HepG2 (cell line): ENCODE measurements around the gene ETV2. TPM values are rescaled to one million over a fixed set of nuclear protein-coding genes. Genes with fewer than 3 reads are reported as not detected.

Experiments used
- AFF4 ChIP-seq: sonication (generic); formaldehyde crosslinking; IDR thresholded peaks from 2 replicates; pipeline ENCODE4 v1.4.0; 2020; ENCODE audit warnings: missing genetic modification reagents
- CSRNP2 ChIP-seq: sonication (generic); formaldehyde crosslinking; conservative IDR thresholded peaks from 2 replicates; pipeline ENCODE4 v1.8.0; 2022; ENCODE audit warnings: low read depth, missing genetic modification reagents
- ELF4 ChIP-seq: sonication (generic); formaldehyde crosslinking; IDR thresholded peaks from 2 replicates; pipeline ENCODE4 v1.5.0; 2020; ENCODE audit warnings: missing genetic modification reagents, mild to moderate bottlenecking, moderate library complexity, borderline replicate concordance
- IRX3 ChIP-seq: sonication (generic); formaldehyde crosslinking; IDR thresholded peaks from 2 replicates; pipeline ENCODE4 v1.8.1; 2023; ENCODE audit warnings: mild to moderate bottlenecking, low read depth, missing genetic modification reagents, borderline replicate concordance
- MED1 ChIP-seq: sonication (generic); formaldehyde crosslinking; IDR thresholded peaks from 2 replicates; pipeline ENCODE4 v1.4.0; 2020; ENCODE audit warnings: missing genetic modification reagents
- MIER2 ChIP-seq: IDR thresholded peaks from 2 replicates; pipeline ENCODE4 v1.6.1; 2016; ENCODE audit warnings: missing biosample characterization, missing genetic modification reagents
- NCOA1 ChIP-seq: sonication (generic); formaldehyde crosslinking; IDR thresholded peaks from 2 replicates; pipeline ENCODE4 v1.9.0; 2021; ENCODE audit warnings: missing genetic modification reagents
- PLRG1 ChIP-seq: fragments of 450-650 bp; conservative IDR thresholded peaks from 2 replicates; pipeline ENCODE4 v1.6.1; 2016
- RAD51 ChIP-seq: fragments of 450-650 bp; IDR thresholded peaks from 2 replicates; pipeline ENCODE4 v1.6.1; 2016; ENCODE audit warnings: borderline replicate concordance
- RFXAP ChIP-seq: sonication (generic); formaldehyde crosslinking; IDR thresholded peaks from 2 replicates; pipeline ENCODE4 v1.4.0; 2020; ENCODE audit warnings: missing genetic modification reagents, borderline replicate concordance
- SMAD9 ChIP-seq: sonication (generic); formaldehyde crosslinking; IDR thresholded peaks from 2 replicates; pipeline ENCODE4 v1.5.1; 2020; ENCODE audit warnings: mild to moderate bottlenecking, missing genetic modification reagents
- SRY ChIP-seq: sonication (generic); formaldehyde crosslinking; IDR thresholded peaks from 2 replicates; pipeline ENCODE4 v1.8.0; 2022; ENCODE audit warnings: mild to moderate bottlenecking, missing genetic modification reagents
- TCF7L2 ChIP-seq: IDR thresholded peaks from 2 replicates; pipeline ENCODE4 v1.6.1; 2011; ENCODE audit warnings: mild to moderate bottlenecking, low read depth, low read length, moderate library complexity
- ZBED4 ChIP-seq: sonication (generic); formaldehyde crosslinking; IDR thresholded peaks from 2 replicates; pipeline ENCODE4 v1.4.0; 2020; ENCODE audit warnings: missing genetic modification reagents, borderline replicate concordance
- ZC3H13 ChIP-seq: sonication (generic); formaldehyde crosslinking; IDR thresholded peaks from 2 replicates; pipeline ENCODE4 v1.8.1; 2023; ENCODE audit warnings: mild to moderate bottlenecking, missing genetic modification reagents, moderate library complexity
- ZNF773 ChIP-seq: sonication (generic); formaldehyde crosslinking; IDR thresholded peaks from 2 replicates; pipeline ENCODE4 v1.4.0; 2020; ENCODE audit warnings: missing genetic modification reagents, borderline replicate concordance
- ZNF775 ChIP-seq: sonication (generic); formaldehyde crosslinking; IDR thresholded peaks from 2 replicates; pipeline ENCODE4 v1.4.0; 2020; ENCODE audit warnings: missing genetic modification reagents, mild to moderate bottlenecking, moderate library complexity, borderline replicate concordance
- ZSCAN22 ChIP-seq: sonication (generic); formaldehyde crosslinking; IDR thresholded peaks from 2 replicates; pipeline ENCODE4 v1.4.0; 2020; ENCODE audit warnings: mild to moderate bottlenecking, missing genetic modification reagents
- polyA plus RNA-seq, 8 experiments: library from polyadenylated mRNA; depleted of rRNA in 3 of 8; stranded (reverse) in 7 of 8; unstranded in 1 of 8; fragments of >200 nt; fragmentation: Illumina TruSeq in 4 of 8; extraction: Trizol in 4 of 8; gene quantifications; 2 replicates each; pipeline versions ENCODE4 v1.2.1 to v1.2.3, GENCODE V29; 2011 to 2016; ENCODE audit warnings: low read depth in 4 of 8, missing spikeins in 1 of 8, mixed read lengths in 1 of 8; ENCODE audit not compliant: insufficient read depth in 1 of 8
- total RNA-seq, 5 experiments: library from RNA; depleted of rRNA; stranded (reverse); fragments of >200 nt; fragmentation: Illumina TruSeq; extraction: Trizol; gene quantifications; 2 replicates each; pipeline ENCODE4 v1.2.3, GENCODE V29; 2016; ENCODE audit warnings: low read depth in 1 of 5
- TF ChIP-seq, protein P1 (sequence below): sonication (generic); formaldehyde crosslinking; IDR thresholded peaks from 2 replicates; pipeline ENCODE4 v1.5.0; 2020; ENCODE audit warnings: mild to moderate bottlenecking, missing genetic modification reagents

ETV2 gene
- total and polyA plus RNA-seq, 2 of the 13 experiments (the other 11 are each of a cell fraction or from before 2014, with no cell fraction given) = 0.07 to 0.20 TPM

DNA sequence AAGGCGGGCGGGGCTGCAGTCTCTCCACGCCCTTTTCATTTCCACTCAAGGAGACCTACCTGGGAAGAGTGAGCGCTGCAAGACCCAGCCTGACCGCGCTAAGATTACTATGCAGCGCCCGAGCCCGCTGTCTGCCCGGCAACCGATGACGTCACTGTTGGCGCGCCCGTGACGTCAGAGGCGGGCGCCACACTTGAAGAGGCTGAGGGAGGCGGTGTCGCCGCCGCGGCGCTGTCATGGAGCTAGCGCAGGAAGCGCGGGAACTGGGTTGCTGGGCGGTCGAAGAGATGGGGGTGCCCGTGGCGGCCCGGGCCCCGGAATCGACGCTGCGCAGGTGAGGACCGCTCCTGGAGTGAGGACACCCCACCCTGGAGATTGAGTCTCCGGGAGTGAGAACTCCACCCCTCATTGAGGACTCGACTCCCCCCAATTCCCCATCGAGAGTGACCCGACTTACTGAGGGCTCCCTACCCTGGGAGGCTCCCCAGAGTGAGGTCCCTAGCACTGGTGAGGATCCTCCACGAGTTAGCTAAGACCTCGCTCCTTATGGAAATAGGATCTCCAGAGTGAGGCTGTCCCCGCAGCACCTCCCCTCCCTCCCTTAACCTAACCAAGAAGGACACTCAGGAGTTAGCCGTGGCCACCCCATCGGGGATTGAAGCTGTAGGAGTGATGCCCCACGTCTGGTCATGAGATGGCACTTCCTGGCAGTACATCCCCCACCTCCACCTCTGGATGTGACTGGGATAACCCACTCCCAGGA is 28.8 kb upstream of the ETV2 start, which contains the start of gene HAUS5 (continued):
- TF ChIP-seq AFF4 (CRISPR knock-in tag) (no peak), TCF7L2 (no peak), MED1 (CRISPR knock-in tag) (peak; percentile 60; the same call in 1 of the 2 replicates), CSRNP2 (CRISPR knock-in tag) (no peak), ZNF775 (CRISPR knock-in tag) (no peak), NCOA1 (CRISPR knock-in tag) (no peak; the same call in 1 of the 2 replicates), RAD51 (no peak), ELF4 (CRISPR knock-in tag) (no peak), SMAD9 (CRISPR knock-in tag) (no peak), ZBED4 (CRISPR knock-in tag) (no peak), PLRG1 (no peak), SRY (CRISPR knock-in tag) (no peak), ZSCAN22 (CRISPR knock-in tag) (no peak), ZNF773 (no peak), ZC3H13 (CRISPR knock-in tag) (no peak), IRX3 (CRISPR knock-in tag) (no peak), MIER2 (CRISPR knock-in tag) (no peak), RFXAP (CRISPR knock-in tag) (peak; percentile 100)
- TF ChIP-seq, protein P1, sequence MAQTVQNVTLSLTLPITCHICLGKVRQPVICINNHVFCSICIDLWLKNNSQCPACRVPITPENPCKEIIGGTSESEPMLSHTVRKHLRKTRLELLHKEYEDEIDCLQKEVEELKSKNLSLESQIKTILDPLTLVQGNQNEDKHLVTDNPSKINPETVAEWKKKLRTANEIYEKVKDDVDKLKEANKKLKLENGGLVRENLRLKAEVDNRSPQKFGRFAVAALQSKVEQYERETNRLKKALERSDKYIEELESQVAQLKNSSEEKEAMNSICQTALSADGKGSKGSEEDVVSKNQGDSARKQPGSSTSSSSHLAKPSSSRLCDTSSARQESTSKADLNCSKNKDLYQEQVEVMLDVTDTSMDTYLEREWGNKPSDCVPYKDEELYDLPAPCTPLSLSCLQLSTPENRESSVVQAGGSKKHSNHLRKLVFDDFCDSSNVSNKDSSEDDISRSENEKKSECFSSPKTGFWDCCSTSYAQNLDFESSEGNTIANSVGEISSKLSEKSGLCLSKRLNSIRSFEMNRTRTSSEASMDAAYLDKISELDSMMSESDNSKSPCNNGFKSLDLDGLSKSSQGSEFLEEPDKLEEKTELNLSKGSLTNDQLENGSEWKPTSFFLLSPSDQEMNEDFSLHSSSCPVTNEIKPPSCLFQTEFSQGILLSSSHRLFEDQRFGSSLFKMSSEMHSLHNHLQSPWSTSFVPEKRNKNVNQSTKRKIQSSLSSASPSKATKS (CRISPR knock-in tag) = no peak
